Measurements from ENCODE around the gene PRLR.

DNA sequence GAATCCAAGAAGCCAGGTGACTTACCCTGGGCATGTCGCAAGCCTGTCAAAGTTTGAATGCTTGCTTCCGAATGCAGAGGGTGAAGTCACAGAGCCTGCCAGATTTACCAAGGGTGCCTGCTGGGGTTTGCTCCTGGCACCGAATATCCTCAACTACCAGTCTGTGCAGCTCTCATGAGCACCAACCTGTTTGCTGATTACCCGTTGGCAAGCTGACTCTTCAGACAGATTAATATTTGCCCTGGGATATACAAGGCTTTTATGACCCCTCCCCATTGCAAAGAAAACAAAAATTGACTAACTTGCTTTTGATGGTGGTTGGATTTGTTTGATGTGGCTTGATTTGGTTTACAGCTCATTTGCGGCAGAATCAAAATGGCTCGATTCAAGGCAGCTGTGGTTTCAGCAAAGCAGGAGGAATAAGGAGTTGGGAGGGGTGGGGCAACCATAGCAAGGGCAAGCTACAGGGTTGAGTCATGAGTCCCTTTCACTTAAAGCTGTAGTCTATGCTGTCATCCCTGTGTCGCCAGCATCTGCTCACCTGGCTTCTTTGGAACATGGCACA is 100.3 kb downstream of the PRLR start:
- no peak for TF ChIP-seq CTCF (conservative IDR thresholded peaks at IDR 0.05)
- no peak for TF ChIP-seq ZFX (IDR thresholded peaks at IDR 0.05)

All from C4-2B (cell line).